SJSA1 (cell line): ENCODE data around the gene GPR107. TPM values are rescaled to one million over a fixed set of nuclear protein-coding genes. Genes with fewer than 3 reads are reported as not detected.

Experiments
- total RNA-seq: library from RNA; depleted of rRNA; stranded (reverse); fragments of >200 nt; shearing (Covaris generic); gene quantifications from 2 replicates; pipeline ENCODE4 v1.2.3, GENCODE V29; 2014; rRNA removed

The GPR107 gene
- total RNA-seq, 1 experiment from 2014 or later, result 25.5 TPM

Other genes with a start within 250 kb of the GPR107 start
- gene TOR1A, start 229.8 kb upstream of the GPR107 start, total RNA-seq, result 29.4 and 42.8 TPM in 2 replicates
- gene C9orf78, start 218.6 kb upstream of the GPR107 start, total RNA-seq, result 56.2 and 59.3 TPM in 2 replicates
- 2.1 and 3.4 TPM in 2 replicates for gene USP20, start 218.4 kb upstream of the GPR107 start, total RNA-seq
- 24.3 and 27.4 TPM in 2 replicates for gene FNBP1, start 10.7 kb upstream of the GPR107 start, total RNA-seq
- gene NCS1, start 118.5 kb downstream of the GPR107 start, total RNA-seq, result 31.5 and 44.6 TPM in 2 replicates
- gene HMCN2, start 211.9 kb downstream of the GPR107 start, total RNA-seq, result 1.2 and 1.9 TPM in 2 replicates